HFFc6 (cell line): ENCODE results near the gene AMIGO1. TPM values are rescaled to one million over a fixed set of nuclear protein-coding genes. Genes with fewer than 3 reads are reported as not detected.

Experiments used
- DNase-seq: peaks from one replicate; pipeline ENCODE4 v3.0.0-alpha.2; 2018
- H3K27ac Mint-ChIP-seq: 2 replicates; pipeline ENCODE4 v1.8.0; 2020; ENCODE audit warnings: mild to moderate bottlenecking, mixed read lengths
- H3K27me3 Mint-ChIP-seq: 2 replicates; pipeline ENCODE4 v1.8.0; 2021; ENCODE audit warnings: mild to moderate bottlenecking, moderate library complexity, mixed read lengths; ENCODE audit not compliant: insufficient read depth
- H3K36me3 Mint-ChIP-seq: 2 replicates; pipeline ENCODE4 v1.8.0; 2021; ENCODE audit warnings: low read depth, mixed read lengths
- H3K4me1 Mint-ChIP-seq: 2 replicates; pipeline ENCODE4 v1.8.0; 2020; ENCODE audit warnings: low read depth, mixed read lengths
- H3K4me3 Mint-ChIP-seq: 2 replicates; pipeline ENCODE4 v1.8.0; 2020; ENCODE audit warnings: mild to moderate bottlenecking, moderate library complexity, mixed read lengths
- H3K9me3 Mint-ChIP-seq: 2 replicates; pipeline ENCODE4 v1.8.0; 2020; ENCODE audit warnings: mild to moderate bottlenecking, mixed read lengths
- total RNA-seq, 6 experiments: library from RNA; stranded (reverse); fragmentation: NEBNext Ultra II Directional; extraction: Animal tissue kit (Norgen Biotek cat#: 25700); gene quantifications; 2 replicates in 1 of 6; 3 replicates in 5 of 6; pipeline ENCODE4 v1.2.3, GENCODE V29; 2021
- TF ChIP-seq, protein P1 (sequence below): fragments of 200-600 bp; sonication (generic); IDR thresholded peaks from 2 replicates; pipeline ENCODE4 v1.5.0; 2021; ENCODE audit warnings: antibody characterized with exemption, mild to moderate bottlenecking

Gene AMIGO1
- total RNA-seq, 6 experiments from 2014 or later: 3.0 to 8.3 (median 4.3) TPM

DNA sequence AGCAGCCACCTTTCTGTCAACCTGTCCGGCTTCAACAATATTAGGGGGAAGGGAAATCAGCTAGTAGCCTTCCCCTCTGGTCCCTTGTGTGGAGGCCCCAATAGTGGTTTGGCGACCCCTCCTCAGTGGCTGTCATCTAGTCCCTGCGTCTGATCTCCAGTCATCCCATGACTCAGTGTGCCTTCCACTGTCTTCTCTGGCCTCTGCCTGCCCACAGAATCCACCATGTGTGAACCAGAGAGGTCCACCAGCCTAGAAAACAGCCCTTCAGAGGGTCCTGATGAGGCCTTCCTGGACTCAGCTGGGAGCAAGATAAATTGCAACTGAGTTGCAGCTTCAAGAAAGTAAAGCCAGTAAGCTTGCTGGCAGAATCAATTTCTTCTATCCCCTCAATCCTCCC is 29.6 kb downstream of the AMIGO1 start:
- H3K4me3 Mint-ChIP-seq: no peak overlapping the region
- TF ChIP-seq, protein P1, sequence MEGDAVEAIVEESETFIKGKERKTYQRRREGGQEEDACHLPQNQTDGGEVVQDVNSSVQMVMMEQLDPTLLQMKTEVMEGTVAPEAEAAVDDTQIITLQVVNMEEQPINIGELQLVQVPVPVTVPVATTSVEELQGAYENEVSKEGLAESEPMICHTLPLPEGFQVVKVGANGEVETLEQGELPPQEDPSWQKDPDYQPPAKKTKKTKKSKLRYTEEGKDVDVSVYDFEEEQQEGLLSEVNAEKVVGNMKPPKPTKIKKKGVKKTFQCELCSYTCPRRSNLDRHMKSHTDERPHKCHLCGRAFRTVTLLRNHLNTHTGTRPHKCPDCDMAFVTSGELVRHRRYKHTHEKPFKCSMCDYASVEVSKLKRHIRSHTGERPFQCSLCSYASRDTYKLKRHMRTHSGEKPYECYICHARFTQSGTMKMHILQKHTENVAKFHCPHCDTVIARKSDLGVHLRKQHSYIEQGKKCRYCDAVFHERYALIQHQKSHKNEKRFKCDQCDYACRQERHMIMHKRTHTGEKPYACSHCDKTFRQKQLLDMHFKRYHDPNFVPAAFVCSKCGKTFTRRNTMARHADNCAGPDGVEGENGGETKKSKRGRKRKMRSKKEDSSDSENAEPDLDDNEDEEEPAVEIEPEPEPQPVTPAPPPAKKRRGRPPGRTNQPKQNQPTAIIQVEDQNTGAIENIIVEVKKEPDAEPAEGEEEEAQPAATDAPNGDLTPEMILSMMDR: no peak

DNA sequence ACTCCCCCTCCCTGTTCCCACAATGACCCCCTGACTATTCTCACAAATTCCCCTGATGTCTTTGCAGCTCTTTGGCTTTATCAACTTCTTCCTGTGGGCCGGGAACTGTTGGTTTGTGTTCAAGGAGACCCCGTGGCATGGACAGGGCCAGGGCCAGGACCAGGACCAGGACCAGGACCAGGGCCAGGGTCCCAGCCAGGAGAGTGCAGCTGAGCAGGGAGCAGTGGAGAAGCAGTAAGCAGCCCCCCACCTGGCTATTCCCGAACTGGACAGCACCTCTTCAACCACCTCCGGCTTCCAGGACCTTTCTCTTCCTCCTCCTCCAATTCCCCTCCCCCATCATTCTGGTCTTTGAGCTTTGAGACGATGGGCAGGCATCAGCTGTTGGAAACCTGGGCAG is 30.2 kb downstream of the AMIGO1 start:
- no peak overlapping the region for H3K27ac Mint-ChIP-seq
- H3K4me1 Mint-ChIP-seq: peaks cover 11% of the 10 kb centered on the region
- no peaks in the 10 kb centered on the region for H3K9me3 Mint-ChIP-seq
- TF ChIP-seq, protein P1: no peak
- H3K4me3 Mint-ChIP-seq: no peak overlapping the region
- peaks cover 20% of the 10 kb centered on the region; the same call in 1 of the 2 replicates for H3K36me3 Mint-ChIP-seq
- H3K27me3 Mint-ChIP-seq: peaks cover 5% of the 10 kb centered on the region
- DNase-seq: no peak

More for the DNA sequence above, 29.6 kb downstream of the AMIGO1 start:
- Mint-ChIP-seq H3K4me1 (peaks cover 15% of the 10 kb centered on the region), H3K27ac (no peak overlapping the region), H3K27me3 (peaks cover 5% of the 10 kb centered on the region), H3K9me3 (no peaks in the 10 kb centered on the region), H3K36me3 (peaks cover 20% of the 10 kb centered on the region; the same call in 1 of the 2 replicates)
- no peak for DNase-seq

DNA sequence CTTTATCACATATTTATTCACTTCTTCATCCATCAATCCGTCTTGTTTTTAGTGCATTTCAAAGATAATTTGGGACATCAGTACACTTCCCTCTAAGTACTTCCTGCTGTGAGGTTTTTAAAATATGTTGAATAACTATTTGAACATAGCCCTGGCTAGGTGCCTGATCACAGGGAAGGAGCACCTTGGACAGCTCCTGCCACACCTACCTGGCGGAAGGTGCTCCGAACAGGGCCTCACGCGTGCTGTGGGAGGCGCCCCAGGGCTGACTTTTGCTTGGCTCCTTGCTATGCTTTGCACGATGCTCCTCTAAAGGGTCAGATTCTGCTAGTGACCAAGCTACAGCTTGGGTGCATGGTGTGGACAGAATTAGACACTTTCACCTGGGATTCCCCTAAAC is 30.7 kb downstream of the AMIGO1 start:
- no peak for DNase-seq

DNA sequence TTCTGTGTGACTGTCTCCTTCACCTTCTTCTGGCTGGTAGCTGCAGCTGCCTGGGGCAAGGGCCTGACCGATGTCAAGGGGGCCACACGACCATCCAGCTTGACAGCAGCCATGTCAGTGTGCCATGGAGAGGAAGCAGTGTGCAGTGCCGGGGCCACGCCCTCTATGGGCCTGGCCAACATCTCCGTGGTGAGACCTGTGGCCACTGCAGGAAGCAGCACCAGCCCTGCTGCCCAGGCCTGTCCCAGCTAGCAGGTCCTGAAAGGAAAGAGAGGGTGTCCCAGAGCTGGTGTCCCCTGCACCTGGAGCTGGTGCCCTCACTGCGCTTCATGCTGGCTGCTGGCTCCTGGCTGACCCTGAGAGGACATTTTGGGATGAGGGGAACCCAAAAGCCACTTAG is 31.7 kb downstream of the AMIGO1 start:
- no peaks in the 10 kb centered on the region for H3K9me3 Mint-ChIP-seq
- H3K4me3 Mint-ChIP-seq: no peak overlapping the region
- peaks cover 3% of the 10 kb centered on the region for H3K4me1 Mint-ChIP-seq
- peaks cover 20% of the 10 kb centered on the region; the same call in 1 of the 2 replicates for H3K36me3 Mint-ChIP-seq
- H3K27ac Mint-ChIP-seq: no peak overlapping the region
- DNase-seq: no peak
- TF ChIP-seq, protein P1: no peak
- H3K27me3 Mint-ChIP-seq: peaks cover 5% of the 10 kb centered on the region

More for the DNA sequence above, 30.7 kb downstream of the AMIGO1 start:
- Mint-ChIP-seq H3K27me3 (peaks cover 5% of the 10 kb centered on the region), H3K9me3 (no peaks in the 10 kb centered on the region), H3K4me1 (peaks cover 11% of the 10 kb centered on the region), H3K36me3 (peaks cover 20% of the 10 kb centered on the region; the same call in 1 of the 2 replicates), H3K27ac (no peak overlapping the region), H3K4me3 (no peak overlapping the region)
- TF ChIP-seq, protein P1: no peak

DNA sequence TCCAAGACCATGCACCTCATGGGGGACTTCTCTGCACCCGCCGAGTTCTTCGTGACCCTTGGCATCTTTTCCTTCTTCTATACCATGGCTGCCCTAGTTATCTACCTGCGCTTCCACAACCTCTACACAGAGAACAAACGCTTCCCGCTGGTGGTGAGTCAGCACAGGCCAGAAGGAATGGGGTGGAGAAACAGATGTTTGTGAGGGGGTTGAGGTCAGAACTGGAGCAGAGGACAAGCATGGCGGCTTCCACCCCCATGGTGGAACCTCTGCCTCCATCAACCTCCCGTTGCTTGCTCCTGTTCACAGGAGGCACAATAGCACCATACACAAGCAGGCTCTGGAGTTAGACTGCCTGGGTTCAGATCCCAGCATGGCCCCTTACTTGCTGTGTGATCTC is 32.7 kb downstream of the AMIGO1 start:
- Mint-ChIP-seq H3K9me3 (no peaks in the 10 kb centered on the region), H3K36me3 (peaks cover 20% of the 10 kb centered on the region; the same call in 1 of the 2 replicates), H3K27ac (no peak overlapping the region), H3K4me3 (no peak overlapping the region), H3K4me1 (no peaks in the 10 kb centered on the region), H3K27me3 (peaks cover 3% of the 10 kb centered on the region)
- no peak for DNase-seq
- TF ChIP-seq, protein P1: no peak

DNA sequence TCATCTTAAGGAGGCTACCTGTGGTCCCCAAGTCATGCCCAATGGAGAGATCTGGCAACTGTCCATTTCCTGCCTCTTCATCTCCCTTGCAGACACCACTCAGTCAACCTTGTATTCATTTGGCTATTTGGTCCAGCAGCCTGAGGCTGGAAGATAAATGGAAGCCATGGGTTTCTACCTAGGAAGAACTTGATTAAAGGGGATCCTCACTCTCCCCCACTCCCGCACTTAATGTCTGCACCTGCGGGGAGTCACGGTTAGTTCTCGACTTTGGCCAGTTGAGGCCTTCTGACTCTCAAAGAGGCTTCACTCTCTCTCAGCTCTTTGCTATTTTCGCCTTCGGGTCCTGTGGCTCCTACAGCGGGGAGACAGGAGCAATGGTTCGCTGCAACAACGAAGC is 34.3 kb downstream of the AMIGO1 start:
- Mint-ChIP-seq H3K27ac (no peak overlapping the region), H3K27me3 (peaks cover 3% of the 10 kb centered on the region), H3K4me3 (no peak overlapping the region), H3K9me3 (no peaks in the 10 kb centered on the region), H3K36me3 (peaks cover 14% of the 10 kb centered on the region; the same call in 1 of the 2 replicates), H3K4me1 (no peaks in the 10 kb centered on the region; the same call in 1 of the 2 replicates)
- TF ChIP-seq, protein P1: no peak
- no peak for DNase-seq
